HG02642 (cell line): ENCODE data around the gene IGFBP1.
"Not testable (repeated sequence)": the region's sequence is repeated elsewhere in the genome, so short reads cannot be mapped to it uniquely, and the experiment has no call there.

Experiments used
- ATAC-seq: cut with Tn5 transposase; IDR thresholded peaks from one replicate; pipeline ENCODE4 v1.9.1; 2021; ENCODE audit warnings: mild to moderate bottlenecking; ENCODE audit not compliant: unreplicated experiment, poor library complexity

Gene IGFBP1

DNA sequence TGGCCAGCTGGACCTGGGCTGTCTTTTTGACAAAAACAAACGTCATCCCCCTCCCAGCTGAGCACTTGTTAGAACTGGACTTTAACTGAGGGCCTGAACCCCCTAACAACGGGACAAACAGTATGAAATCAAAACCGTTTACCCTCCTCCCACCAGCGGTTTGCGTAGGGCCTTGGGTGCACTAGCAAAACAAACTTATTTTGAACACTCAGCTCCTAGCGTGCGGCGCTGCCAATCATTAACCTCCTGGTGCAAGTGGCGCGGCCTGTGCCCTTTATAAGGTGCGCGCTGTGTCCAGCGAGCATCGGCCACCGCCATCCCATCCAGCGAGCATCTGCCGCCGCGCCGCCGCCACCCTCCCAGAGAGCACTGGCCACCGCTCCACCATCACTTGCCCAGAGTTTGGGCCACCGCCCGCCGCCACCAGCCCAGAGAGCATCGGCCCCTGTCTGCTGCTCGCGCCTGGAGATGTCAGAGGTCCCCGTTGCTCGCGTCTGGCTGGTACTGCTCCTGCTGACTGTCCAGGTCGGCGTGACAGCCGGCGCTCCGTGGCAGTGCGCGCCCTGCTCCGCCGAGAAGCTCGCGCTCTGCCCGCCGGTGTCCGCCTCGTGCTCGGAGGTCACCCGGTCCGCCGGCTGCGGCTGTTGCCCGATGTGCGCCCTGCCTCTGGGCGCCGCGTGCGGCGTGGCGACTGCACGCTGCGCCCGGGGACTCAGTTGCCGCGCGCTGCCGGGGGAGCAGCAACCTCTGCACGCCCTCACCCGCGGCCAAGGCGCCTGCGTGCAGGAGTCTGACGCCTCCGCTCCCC is at the start of gene IGFBP1:
Gene IGFBP1 (plus strand): TSS at position 304 of the 808 bp plus-strand sequence. CDS start 165 bp downstream, at position 469.
- no peak for ATAC-seq

DNA sequence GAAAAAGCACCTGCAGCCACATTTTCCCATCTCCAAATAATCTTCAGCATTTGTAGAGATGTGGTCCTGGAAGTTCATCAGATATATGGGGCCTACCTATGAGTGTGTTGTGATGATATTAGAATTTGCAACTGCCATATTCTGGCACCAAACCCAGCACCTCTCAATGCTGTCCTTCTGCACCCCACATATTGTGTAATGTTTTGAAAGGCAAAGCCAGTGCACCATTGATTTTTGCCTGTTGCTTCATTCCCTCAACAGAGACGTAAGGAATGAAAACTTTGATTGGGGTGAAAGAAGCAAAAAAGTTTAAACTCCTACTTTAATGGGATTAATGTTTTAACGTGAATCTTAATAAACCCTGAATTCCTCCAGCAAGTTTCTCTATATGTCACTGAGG is 49.4 kb upstream of the IGFBP1 start:
- not testable (repeated sequence) for ATAC-seq

DNA sequence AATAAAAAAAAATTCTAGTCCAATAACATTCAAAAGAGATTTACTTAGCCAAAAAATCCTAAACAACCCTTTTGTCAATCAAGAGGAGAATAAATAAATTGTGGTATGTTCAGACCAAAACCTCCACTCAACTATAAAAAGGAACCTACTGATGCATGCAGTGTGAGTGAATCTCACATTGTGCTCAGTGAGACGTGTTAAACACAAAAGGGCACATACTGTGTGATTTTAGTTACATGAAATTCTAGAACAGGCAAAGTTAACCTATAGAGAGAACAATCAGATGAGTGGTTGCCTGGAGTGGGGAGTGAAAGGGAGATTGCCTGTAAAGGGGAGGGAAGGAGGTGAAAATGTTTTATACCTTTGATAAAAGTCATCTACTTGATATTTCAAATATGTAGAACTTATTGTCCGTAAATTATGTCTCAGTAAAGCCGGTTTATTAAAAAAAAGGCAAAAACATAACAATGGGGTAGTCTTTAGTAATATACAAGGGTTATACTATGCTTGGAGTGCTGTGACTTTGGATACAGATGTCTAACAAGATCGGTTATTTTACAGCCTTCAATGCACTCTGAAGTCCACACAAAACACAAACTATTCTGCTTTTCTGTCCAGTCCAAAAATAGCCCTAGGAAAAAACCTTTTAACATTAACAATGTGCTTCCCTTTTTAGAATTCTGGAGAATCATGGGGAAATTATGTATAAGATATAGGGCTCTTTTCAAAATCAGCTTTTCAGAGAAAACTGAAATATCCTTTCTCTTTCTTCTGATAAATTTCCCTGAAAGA is 46.2 kb upstream of the IGFBP1 start:
- ATAC-seq = not testable (repeated sequence)

DNA sequence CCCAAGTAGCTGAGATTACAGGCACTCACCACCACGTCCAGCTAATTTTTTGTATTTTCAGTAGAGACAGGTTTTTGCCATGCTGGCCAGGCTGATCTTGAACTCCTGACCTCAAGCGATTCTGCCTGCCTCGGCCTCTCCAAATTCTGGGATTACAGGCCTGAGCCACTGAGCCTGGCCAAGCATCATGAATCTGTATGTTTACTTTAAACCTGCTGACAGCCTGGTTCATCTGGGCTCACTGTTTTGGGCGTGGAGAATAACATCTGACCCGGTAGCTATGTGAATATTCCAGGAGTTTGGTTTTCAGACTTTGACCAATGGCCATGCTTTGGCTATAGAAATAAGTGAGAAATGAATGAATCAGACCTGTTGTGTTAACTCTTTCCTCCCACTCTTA is 41.8 kb upstream of the IGFBP1 start:
- not testable (repeated sequence) for ATAC-seq

DNA sequence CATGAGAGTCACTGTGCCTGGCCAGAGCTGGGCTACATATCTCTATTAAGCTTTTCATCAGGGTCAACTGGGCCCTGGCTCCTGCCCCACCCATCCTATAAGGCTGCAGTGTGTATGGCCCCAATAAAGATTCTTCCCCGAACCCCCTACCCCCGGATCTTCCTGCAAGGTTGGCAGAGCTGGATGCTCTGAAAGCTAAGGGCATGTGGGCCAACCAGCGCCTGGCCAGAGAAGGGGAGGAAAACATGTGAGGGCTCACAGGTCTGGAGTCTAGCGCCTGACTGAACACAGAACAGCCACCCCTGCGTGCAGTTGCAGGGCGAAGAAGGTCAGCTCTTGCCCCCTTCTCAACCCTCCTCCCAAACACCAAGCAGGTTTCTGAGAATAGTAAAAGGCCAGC is 39.6 kb upstream of the IGFBP1 start:
- not testable (repeated sequence) for ATAC-seq

DNA sequence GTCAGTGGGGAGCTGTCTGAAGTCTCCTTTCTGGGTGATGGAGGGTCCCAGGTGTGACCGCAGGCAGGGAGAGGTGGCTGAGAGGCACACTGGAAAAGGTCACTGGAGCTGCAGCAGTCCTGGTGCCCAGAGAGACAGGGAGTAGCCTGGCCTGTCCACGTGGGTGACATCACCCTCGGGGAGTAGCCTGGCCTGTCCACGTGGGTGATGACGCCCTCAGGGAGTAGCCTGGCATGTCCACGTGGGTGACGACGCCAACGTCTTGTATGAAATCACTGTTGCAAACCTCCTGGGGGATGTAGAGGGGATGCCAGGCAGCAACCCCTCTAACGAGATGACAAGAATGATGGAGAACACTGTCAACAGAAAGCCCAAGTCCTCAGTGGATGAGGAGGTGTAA is 35.3 kb upstream of the IGFBP1 start:
- not testable (repeated sequence) for ATAC-seq

DNA sequence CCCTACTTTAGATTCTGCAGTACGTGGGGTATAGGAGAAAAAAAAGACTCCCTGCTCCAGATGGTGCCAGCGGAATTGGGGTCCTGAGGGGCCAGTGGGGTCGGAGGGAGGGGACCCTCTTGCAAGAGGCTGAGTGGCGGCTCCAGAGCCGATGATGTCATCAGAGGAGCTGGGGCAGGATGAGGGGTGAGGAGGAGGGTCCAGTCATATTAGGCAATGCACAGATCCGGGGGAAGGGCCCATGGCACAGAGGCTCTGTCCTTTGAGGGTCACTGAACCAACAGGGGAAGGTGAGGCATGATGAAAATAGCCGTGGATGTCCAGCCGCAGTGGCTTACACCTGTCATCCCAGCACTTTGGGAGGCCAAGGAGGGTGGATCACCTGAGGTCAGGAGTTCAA is 34.8 kb upstream of the IGFBP1 start:
- ATAC-seq = not testable (repeated sequence)

DNA sequence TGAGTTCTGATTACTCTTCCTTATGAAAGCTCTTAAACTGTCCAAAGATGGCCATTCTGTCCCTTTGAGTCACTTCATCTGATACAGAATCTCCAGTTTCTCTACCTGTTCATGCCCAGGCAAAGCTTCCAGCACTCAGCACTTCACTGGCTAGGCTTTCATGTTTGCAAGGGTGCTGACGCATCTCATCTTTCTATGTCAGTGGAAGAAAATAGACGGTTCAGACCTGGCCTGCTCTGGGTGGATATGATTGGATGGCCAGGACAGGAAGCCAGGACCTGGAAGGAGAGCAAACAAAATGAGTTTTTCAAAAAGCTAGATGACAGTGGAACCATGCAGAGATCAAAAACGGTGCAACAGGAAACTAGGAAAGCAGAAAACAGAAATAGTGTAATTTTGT is 32.6 kb upstream of the IGFBP1 start:
- not testable (repeated sequence) for ATAC-seq

DNA sequence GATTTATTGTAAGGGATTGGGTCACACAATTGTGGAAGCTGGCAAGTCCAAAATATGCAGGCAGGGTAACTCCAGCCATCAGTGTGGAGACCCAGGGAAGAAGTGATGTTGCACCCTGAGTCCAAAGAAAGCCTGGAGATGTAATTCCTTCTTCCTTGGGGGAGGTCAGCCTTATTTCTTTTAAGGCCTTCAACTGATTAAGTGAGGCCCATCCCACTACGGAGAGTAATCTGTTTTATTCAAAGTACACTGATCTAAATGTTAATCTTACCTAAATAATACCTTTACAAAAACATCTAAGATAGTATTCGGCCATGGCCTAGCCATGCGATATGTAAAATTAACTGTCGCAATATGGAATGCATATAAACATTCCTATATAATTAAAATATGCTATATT is 31.4 kb upstream of the IGFBP1 start:
- ATAC-seq = not testable (repeated sequence)

DNA sequence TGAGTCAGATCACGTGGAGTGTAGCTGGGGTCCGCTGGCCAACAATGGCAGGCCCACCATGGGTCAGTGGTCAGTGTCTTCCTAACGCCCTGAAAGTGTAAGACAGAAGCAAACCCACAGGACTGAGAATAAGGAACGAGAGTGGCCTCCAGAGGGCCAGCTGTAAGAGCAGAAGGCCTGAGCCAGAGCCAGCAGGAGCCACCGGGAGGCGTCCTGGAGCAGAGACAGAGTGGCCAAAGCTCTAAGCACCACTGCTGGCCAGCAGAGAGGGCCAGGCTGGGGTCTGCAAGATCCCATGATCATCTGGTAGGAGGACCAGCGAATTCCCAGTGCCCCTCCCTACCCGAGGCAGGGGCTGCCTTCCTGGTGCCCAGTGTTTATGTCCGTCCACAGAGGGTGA is 24.6 kb upstream of the IGFBP1 start:
- ATAC-seq = no peak

DNA sequence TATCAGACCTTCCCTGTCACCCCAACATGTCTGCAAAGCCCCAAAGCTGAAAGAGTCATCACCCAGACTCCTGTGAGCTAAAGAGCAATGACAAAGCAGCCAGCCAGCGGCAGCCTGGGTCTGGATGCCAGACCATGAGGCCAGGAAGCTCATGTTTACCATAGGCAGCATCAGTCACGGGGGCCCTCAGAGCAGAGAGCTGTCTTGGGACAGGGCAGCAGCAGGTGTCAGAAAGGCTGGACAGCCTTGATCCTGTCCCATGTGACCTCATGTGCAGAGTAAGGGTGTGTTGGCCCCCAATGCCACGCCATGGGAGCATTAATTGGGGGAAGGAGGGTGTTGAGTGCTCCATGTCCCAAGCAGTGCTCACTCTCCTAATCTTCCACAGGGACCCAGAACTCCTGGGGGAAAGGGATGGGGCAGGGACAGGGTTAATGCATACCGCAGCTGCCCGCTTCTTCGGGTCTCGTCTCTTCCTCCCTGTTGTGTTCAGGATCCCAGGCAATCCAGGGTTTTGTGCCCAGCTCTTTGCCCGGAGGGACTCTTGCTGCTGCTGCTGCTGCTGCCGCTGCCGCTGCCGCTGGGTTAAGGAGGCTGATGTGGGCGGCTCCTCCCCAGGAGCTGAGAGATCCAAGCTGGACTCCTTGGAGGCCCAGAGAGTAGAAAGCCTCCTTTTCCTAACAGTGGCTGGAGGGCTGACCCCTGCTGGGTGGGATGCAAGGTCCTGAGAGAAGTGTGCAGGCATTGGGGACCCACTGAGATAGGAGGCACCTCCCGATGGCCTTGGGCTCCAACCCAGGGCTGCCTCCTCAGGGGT is 22.5 kb upstream of the IGFBP1 start:
- no peak for ATAC-seq

DNA sequence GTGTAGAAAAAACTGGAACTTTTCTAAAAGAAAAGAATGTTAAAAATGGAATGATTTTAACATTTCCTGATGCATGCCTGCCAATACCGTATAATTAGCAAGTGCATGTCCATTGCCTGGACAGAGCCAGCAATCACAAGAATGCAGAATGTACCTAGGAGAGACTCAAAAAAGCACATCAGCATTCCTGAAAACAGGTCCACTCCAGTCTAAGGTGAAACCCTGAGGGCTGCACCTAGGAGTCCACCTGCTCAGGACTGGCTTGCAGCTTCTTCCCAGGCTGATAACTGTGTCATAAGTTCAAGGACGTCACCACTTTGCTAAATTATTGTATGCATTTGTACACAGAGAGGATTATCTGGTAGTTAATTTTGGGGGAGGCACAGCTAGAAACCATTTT is 20.8 kb upstream of the IGFBP1 start:
- ATAC-seq = no peak

DNA sequence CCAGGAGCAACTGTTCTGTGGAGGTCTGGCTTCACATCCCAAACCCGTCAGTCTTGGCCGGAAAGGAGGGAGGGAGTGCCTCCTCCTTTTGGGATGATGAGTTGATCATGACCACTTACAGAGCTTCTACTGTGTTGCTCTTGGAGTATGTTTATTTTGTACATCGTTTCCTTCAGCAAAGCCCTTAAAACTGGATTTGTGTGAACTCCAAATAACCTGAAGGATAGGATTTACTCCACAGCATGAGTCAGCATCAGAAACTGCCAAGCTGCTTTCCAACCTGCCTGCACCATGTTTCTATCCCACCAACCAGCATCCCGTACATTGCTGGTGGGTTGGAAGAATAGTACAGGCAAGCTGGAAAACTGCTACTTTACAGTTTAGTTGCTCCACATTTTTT is 18.9 kb upstream of the IGFBP1 start:
- no peak for ATAC-seq

DNA sequence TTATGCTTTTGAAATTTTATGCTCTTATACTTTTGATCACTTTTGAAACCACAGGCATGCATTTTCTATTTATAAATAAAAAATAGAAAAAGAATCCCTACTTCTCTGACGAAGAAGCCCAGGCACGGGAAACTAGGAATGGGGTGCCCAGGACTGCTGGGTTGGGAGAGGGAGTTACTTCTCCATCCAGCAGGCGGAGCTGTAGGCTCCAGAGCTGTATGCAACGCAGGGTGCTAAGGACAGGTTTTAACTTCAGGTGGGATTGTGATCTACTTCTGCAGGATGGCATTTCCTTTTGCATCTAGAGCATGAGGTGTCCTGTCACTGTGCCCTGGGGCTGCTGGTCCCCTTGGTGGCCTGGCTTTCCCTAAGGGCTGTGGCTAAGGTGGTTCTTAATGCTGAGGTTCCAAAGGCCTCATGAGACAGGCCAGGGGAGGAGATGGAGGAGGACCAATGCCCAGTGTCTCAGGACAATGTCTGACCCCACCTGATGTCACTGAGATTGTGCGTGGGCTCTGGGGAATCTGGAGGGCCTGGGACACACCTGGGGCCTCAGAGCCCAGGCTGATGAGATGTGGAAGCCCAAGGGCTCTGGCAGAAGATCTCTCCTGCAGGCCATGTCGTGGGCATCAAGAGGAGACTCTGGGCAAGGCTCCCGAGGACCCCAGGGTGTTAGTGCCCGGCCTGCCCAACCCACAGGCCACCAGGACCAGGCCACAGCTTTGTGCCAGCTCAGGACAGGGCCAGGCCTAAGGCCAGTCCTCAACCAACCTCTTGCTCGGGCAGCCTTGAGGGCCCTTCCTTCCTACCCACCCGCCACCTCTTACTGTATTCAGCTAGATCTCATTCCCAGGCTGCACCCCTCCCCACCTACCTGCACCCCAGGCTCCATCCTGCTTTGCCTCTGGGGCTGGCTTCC is 15.9 kb upstream of the IGFBP1 start:
- ATAC-seq = no peak

DNA sequence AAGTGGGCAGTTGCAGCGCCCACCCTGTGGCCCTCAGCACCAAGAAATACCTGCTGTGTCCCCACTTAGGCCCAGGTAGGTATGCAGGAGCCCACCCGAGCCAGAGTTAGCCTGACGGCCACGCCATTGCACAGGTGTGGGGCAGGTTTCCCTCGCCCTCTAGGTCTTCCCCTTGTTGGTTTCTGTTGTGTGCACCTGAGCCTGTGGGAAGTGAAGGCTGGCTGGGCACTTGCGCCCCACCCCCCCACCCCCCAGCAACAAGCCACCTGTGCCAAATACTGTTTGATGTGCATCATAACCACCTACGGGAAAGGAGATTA is 15.3 kb upstream of the IGFBP1 start, which contains the start of gene CCDC201:
Gene CCDC201 (minus strand): TSS at position 48 of the 320 bp plus-strand sequence. CDS start 75 bp downstream, outside the sequence.
- no peak for ATAC-seq

DNA sequence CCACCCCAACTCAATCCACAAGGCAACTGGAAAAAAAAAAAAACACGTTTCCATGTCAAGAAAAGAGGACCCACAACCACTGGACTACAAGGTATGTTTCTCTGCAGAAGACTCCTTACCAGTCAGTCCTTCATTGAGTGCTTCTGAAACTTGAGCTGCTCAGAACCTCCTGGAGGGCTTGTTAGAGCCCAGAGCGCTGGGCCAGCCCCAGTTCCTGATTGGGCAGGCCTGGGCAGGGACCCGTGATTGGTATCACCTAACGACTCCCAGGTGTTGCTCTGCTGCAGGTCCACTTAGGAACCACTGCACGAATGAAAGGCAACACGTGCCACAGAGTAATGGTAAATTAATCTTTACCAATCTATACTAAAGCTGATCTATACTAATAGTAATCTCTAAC is 14.9 kb upstream of the IGFBP1 start:
- no peak for ATAC-seq

DNA sequence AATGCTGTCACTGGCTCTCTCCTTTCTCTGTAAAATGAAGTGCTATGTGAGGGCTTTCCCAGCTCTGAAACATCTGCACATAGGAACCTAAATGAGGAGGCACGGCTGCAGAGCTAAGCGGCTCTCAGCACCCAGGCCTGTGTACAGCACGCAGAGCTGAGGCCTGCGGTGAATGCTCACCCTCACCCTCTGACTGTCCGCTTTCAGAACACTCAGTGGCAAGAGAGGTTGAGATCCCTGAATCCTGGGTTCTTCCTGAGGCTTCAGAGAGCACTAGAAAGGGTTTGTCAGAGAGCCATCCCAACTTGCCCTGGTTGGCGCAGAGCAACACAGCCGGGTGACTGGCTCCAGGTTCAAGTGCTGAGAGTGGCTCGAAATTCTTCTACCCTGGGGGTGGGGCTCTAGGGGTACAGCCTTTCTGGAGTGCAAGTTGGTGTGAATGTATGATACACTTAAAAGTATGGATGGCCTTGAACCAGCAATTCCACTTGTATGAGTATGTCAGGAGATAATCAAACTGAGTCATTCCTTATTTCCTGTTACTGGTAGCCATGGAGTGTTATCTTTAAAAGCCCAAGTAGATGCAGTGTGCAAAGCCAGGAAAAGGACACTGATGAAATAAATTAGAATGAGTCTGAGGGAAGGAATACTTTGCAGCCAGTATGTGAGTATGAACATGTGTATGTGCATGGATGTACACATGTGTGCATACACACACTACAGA is 13.7 kb upstream of the IGFBP1 start:
- no peak for ATAC-seq

DNA sequence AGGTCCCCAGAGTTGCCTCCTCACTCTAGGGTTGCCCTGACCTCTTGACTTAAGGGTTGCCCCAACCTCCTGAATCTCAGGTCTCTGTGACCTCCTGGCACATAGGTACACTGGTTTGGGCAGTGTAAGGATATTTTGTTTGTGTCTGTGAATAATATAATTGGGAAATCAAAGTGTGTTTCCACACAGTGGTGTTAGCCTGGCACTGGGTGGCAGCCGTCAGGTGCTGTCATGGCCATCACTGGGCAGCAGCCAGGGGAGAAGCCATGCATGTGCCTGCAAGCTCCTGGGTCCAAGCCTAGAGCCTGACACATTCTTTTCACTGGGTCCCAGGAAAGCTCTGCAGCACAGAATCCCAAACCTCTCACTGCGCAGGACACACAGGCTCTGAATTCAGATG is 11.8 kb upstream of the IGFBP1 start:
- ATAC-seq = no peak
